ENCODE measurements around the gene LSP1.

The LSP1 gene

DNA sequence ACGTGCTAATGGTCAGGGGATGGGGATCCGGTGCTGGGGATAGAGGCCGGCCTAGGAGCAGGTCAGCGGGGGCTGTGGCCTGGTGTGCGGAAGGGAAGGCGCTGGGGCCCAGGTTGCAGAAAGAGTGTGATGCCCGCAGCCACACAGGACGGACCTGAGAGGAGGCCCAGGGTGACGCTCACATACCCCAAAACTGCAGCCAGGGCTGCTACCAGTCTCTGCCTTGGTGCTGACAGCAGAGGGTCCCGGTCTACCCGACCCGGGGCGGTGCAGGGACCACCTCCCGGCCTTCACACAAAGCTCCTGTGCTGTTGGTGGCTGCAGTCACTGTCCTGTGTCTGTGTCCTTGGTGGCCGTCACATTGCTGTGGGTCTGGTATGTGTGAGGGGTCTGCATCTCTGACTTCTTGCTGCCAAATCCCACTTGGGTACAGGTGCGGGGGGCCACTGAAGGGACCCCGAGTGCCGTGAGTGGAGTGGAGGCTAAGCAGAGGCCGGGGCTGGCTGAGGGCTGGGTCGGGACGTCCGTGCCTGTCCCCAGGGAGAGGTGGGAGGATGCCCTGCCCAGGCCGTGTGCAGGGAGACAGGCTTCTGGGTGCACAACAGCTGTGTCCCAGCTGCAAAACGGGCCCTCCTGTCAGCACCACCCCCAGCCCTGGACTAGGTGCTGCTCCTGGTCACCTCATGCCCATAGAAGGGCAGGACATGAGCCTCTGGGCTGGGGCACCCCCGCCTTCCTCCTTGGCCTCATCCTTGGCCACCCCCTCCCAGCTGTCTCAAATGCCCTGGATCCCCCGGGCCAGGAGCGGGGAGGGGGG is 1.5 kb downstream of the LSP1 start:
- Histone ChIP-seq H3K4me1 (ENCODE audit: control insufficient read depth in 1 of 2, insufficient read depth in 2 of 2, low read length in 2 of 2) (peaks cover 7 to 10% of the 10 kb centered on the region in 2 experiments), H3K18ac (ENCODE audit: low read length) (no peak overlapping the region), H2AK5ac (ENCODE audit: low read length) (no peak overlapping the region), H2BK120ac (ENCODE audit: insufficient read depth, low read length, poor library complexity) (no peak overlapping the region), H3K9ac (ENCODE audit: low read length) (no peak overlapping the region), H3K79me1 (ENCODE audit: low read length) (peaks cover 5% of the 10 kb centered on the region), H3K14ac (ENCODE audit: low read length) (no peak overlapping the region), H4K8ac (ENCODE audit: low read depth, low read length) (no peak overlapping the region), H3K23ac (ENCODE audit: low read length) (no peak overlapping the region), H4K12ac (ENCODE audit: low read depth, low read length) (no peak overlapping the region), H3K27ac (ENCODE audit: low read depth, low read length) (no peak overlapping the region), H3K4me3 (ENCODE audit: low read depth, low read length) (no peak overlapping the region), H3K36me3 (ENCODE audit: control insufficient read depth in 1 of 2, insufficient read depth in 2 of 2, low read length in 2 of 2) (no peaks in the 10 kb centered on the region), H3K9me3 (ENCODE audit: insufficient read depth, low read depth, low read length) (no peaks in the 10 kb centered on the region), H3K4ac (ENCODE audit: low read depth, low read length) (no peak overlapping the region), H2BK12ac (ENCODE audit: low read length) (no peak overlapping the region), H3K27me3 (ENCODE audit: insufficient read depth, low read length) (no peaks in the 10 kb centered on the region), H3K79me2 (ENCODE audit: control insufficient read depth, insufficient read depth, low read length, poor library complexity) (no peaks in the 10 kb centered on the region), H3K4me2 (ENCODE audit: low read length) (no peak overlapping the region), H2AFZ (ENCODE audit: insufficient read depth, low read length, poor library complexity) (no peak overlapping the region), H2BK5ac (ENCODE audit: low read depth, low read length, poor library complexity) (no peak overlapping the region), H4K91ac (ENCODE audit: low read depth, low read length) (no peak overlapping the region)
- WGBS (ENCODE audit: extremely low coverage, insufficient coverage, insufficient read length), result no CpG with 5 or more reads among the region's 27 CpGs
- no peak for DNase-seq

DNA sequence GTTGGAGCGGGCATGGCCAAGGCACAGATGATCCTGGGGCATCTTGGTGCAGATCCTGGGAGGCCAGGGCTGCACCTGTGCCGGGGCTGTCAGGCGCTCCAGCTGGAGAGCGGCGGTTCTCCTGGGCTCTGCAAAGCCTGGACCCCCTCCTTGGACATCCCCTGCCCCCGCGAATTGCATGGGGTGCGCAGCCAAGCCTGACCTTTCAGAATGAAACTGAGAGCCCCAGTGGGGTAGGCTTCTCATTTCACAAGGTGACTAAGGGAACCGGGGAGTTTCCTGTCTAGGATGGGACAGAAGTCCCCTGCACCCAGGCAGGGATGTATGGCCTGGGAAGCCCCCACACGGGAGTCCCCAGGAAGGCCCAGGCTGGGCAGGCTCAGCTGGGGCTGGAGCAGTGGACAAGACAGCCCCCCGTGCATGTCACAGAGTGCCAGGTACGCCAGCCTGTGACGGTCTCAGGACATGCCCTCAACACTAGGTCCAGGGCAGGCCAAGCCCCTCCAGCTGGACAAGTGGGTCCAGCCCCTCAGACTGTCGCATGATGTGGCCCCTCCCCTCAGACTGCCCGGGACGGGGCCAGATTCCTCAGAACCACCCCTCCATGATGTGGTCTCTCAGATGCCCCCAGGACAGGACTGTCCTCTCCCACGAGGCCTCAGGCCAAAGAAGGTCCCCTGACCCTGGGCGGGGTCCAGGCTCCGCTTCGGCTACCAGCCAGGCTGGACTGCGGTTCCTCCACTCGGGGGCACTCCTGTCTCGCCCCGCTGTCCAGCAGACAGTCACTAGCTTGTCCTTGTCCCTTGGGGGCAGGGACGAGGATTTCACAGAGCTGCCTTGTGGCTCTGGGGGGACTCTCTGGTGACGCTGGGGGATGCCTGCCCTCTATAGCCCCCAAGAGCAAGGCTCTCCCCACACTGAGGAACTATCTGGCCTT is 2.3 kb downstream of the LSP1 start:
- Histone ChIP-seq H4K12ac (ENCODE audit: low read depth, low read length) (no peak overlapping the region), H2AK5ac (ENCODE audit: low read length) (peak overlapping the region; percentile 32), H4K91ac (ENCODE audit: low read depth, low read length) (no peak overlapping the region), H3K9me3 (ENCODE audit: insufficient read depth, low read depth, low read length) (no peaks in the 10 kb centered on the region), H3K23ac (ENCODE audit: low read length) (no peak overlapping the region), H3K9ac (ENCODE audit: low read length) (no peak overlapping the region), H3K79me2 (ENCODE audit: control insufficient read depth, insufficient read depth, low read length, poor library complexity) (no peaks in the 10 kb centered on the region), H3K27ac (ENCODE audit: low read depth, low read length) (no peak overlapping the region), H3K4me2 (ENCODE audit: low read length) (no peak overlapping the region), H3K18ac (ENCODE audit: low read length) (no peak overlapping the region), H4K8ac (ENCODE audit: low read depth, low read length) (no peak overlapping the region), H3K4ac (ENCODE audit: low read depth, low read length) (no peak overlapping the region), H3K79me1 (ENCODE audit: low read length) (peaks cover 5% of the 10 kb centered on the region), H2BK5ac (ENCODE audit: low read depth, low read length, poor library complexity) (no peak overlapping the region), H3K14ac (ENCODE audit: low read length) (no peak overlapping the region), H2AFZ (ENCODE audit: insufficient read depth, low read length, poor library complexity) (no peak overlapping the region), H3K4me3 (ENCODE audit: low read depth, low read length) (no peak overlapping the region), H3K4me1 (ENCODE audit: control insufficient read depth in 1 of 2, insufficient read depth in 2 of 2, low read length in 2 of 2) (peaks cover 7 to 9% of the 10 kb centered on the region in 2 experiments), H3K27me3 (ENCODE audit: insufficient read depth, low read length) (no peaks in the 10 kb centered on the region), H2BK12ac (ENCODE audit: low read length) (no peak overlapping the region), H3K36me3 (ENCODE audit: control insufficient read depth in 1 of 2, insufficient read depth in 2 of 2, low read length in 2 of 2) (no peaks in the 10 kb centered on the region), H2BK120ac (ENCODE audit: insufficient read depth, low read length, poor library complexity) (no peak overlapping the region)
- no peak for DNase-seq
- WGBS (ENCODE audit: extremely low coverage, insufficient coverage, insufficient read length), result no CpG with 5 or more reads among the region's 26 CpGs

DNA sequence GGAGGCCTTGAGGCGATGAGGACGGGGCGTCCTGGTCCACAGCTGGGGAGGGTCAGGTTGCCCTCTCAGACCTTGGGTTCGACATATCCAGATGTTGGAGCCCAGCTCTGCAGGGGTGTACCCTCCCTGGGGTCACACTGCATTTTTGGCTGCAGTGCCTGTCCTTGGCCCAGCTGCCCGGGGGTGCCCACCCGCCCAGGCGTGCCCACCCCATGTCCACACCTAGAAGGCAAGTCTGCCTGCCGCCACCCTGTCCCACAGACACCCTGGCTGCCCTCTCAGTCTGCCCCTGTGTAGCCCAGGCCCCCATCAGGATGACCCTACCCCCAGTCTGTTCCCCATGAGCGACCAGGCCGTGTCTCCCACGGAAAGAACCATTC is 3.0 kb downstream of the LSP1 start:
- no CpG with 5 or more reads among the region's 11 CpGs for WGBS (ENCODE audit: extremely low coverage, insufficient coverage, insufficient read length)
- no peak overlapping the region for H3K4me2 ChIP-seq (ENCODE audit: low read length)
- H3K23ac ChIP-seq (ENCODE audit: low read length), result no peak overlapping the region
- H2BK5ac ChIP-seq (ENCODE audit: low read depth, low read length, poor library complexity), result no peak overlapping the region
- H3K27me3 ChIP-seq (ENCODE audit: insufficient read depth, low read length), result no peaks in the 10 kb centered on the region
- H4K91ac ChIP-seq (ENCODE audit: low read depth, low read length), result no peak overlapping the region
- no peak overlapping the region for H3K27ac ChIP-seq (ENCODE audit: low read depth, low read length)
- peak overlapping the region; percentile 32 for H2AK5ac ChIP-seq (ENCODE audit: low read length)
- H3K79me1 ChIP-seq (ENCODE audit: low read length), result peaks cover 3% of the 10 kb centered on the region
- no peak overlapping the region for H3K4ac ChIP-seq (ENCODE audit: low read depth, low read length)
- no peak overlapping the region for H2BK12ac ChIP-seq (ENCODE audit: low read length)
- no peak overlapping the region for H4K12ac ChIP-seq (ENCODE audit: low read depth, low read length)
- H3K9me3 ChIP-seq (ENCODE audit: insufficient read depth, low read depth, low read length), result no peaks in the 10 kb centered on the region
- H3K79me2 ChIP-seq (ENCODE audit: control insufficient read depth, insufficient read depth, low read length, poor library complexity), result no peaks in the 10 kb centered on the region
- peaks cover 4 to 5% of the 10 kb centered on the region in 2 experiments for H3K4me1 ChIP-seq (ENCODE audit: control insufficient read depth in 1 of 2, insufficient read depth in 2 of 2, low read length in 2 of 2)
- no peak overlapping the region for H4K8ac ChIP-seq (ENCODE audit: low read depth, low read length)
- no peak overlapping the region for H2AFZ ChIP-seq (ENCODE audit: insufficient read depth, low read length, poor library complexity)
- no peak overlapping the region for H3K4me3 ChIP-seq (ENCODE audit: low read depth, low read length)
- no peak overlapping the region for H3K9ac ChIP-seq (ENCODE audit: low read length)
- H3K36me3 ChIP-seq (ENCODE audit: control insufficient read depth in 1 of 2, insufficient read depth in 2 of 2, low read length in 2 of 2), result no peaks in the 10 kb centered on the region
- no peak overlapping the region for H3K18ac ChIP-seq (ENCODE audit: low read length)
- no peak for DNase-seq
- no peak overlapping the region for H3K14ac ChIP-seq (ENCODE audit: low read length)
- H2BK120ac ChIP-seq (ENCODE audit: insufficient read depth, low read length, poor library complexity), result no peak overlapping the region

DNA sequence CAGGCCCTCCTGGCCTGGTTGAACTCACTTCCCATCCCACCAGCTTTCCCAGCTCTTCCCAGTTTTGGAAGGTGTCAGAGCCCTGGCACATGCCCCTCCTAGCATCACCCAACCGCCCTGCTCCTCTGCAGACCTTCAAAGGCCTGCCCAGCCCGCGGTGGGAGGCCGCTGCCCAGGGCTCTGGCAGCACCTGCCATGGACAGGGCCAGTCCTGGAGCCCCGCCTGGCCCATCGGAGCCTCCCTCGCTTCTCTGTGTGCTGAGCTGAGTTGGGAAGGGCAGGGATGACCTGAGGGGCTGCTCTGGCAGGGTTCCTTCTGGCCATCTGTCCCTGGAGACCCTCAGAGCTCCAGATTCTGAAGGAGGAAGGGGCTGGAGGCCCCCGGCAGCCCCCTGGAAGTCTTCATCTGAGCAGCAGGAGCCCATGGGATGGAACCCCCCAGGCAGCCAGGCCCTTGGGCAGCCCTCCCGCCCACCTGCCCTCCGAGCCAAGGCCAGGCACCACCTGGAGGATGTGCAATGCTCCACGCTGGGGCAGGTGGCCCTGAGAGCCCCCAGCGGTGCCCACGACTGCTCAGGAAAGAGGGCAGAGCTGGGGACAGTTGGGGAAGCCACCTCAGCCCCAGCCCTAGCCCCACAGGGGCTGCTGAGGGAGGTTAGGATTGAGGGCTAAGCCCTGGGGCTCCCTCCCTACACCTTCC is 3.6 kb downstream of the LSP1 start:
- no peak overlapping the region for H3K4me2 ChIP-seq (ENCODE audit: low read length)
- H3K18ac ChIP-seq (ENCODE audit: low read length), result no peak overlapping the region
- no peak overlapping the region for H2BK12ac ChIP-seq (ENCODE audit: low read length)
- no peak overlapping the region for H4K12ac ChIP-seq (ENCODE audit: low read depth, low read length)
- no peak overlapping the region for H4K91ac ChIP-seq (ENCODE audit: low read depth, low read length)
- no peaks in the 10 kb centered on the region for H3K27me3 ChIP-seq (ENCODE audit: insufficient read depth, low read length)
- DNase-seq, result no peak
- no peak overlapping the region for H3K4me3 ChIP-seq (ENCODE audit: low read depth, low read length)
- H3K27ac ChIP-seq (ENCODE audit: low read depth, low read length), result no peak overlapping the region
- no peak overlapping the region for H2AFZ ChIP-seq (ENCODE audit: insufficient read depth, low read length, poor library complexity)
- H4K8ac ChIP-seq (ENCODE audit: low read depth, low read length), result no peak overlapping the region
- no peaks in the 10 kb centered on the region for H3K9me3 ChIP-seq (ENCODE audit: insufficient read depth, low read depth, low read length)
- H3K4ac ChIP-seq (ENCODE audit: low read depth, low read length), result no peak overlapping the region
- H2BK5ac ChIP-seq (ENCODE audit: low read depth, low read length, poor library complexity), result no peak overlapping the region
- no peak overlapping the region for H3K14ac ChIP-seq (ENCODE audit: low read length)
- H2AK5ac ChIP-seq (ENCODE audit: low read length), result no peak overlapping the region
- no peaks in the 10 kb centered on the region for H3K79me2 ChIP-seq (ENCODE audit: control insufficient read depth, insufficient read depth, low read length, poor library complexity)
- no peak overlapping the region for H3K23ac ChIP-seq (ENCODE audit: low read length)
- no peaks in the 10 kb centered on the region for H3K36me3 ChIP-seq (ENCODE audit: control insufficient read depth in 1 of 2, insufficient read depth in 2 of 2, low read length in 2 of 2)
- WGBS (ENCODE audit: extremely low coverage, insufficient coverage, insufficient read length), result no CpG with 5 or more reads among the region's 13 CpGs
- H2BK120ac ChIP-seq (ENCODE audit: insufficient read depth, low read length, poor library complexity), result no peak overlapping the region
- peaks cover 3% of the 10 kb centered on the region for H3K79me1 ChIP-seq (ENCODE audit: low read length)
- peaks cover 4 to 5% of the 10 kb centered on the region in 2 experiments for H3K4me1 ChIP-seq (ENCODE audit: control insufficient read depth in 1 of 2, insufficient read depth in 2 of 2, low read length in 2 of 2)
- no peak overlapping the region for H3K9ac ChIP-seq (ENCODE audit: low read length)
